GM19468 (cell line): Measurements from ENCODE around the gene DENND1B.
"Not testable (repeated sequence)": the region's sequence is repeated elsewhere in the genome, so short reads cannot be mapped to it uniquely, and the experiment has no call there.

ENCODE experiments used
- ATAC-seq: cut with Tn5 transposase; IDR thresholded peaks from one replicate; pipeline ENCODE4 v1.9.1; 2021; ENCODE audit warnings: mild to moderate bottlenecking, moderate library complexity, moderate number of reproducible peaks; ENCODE audit not compliant: unreplicated experiment; ENCODE audit errors: extremely low read depth

The DENND1B gene

GRCh38 chr1:197752652-197753164, 22.6 kb downstream of the DENND1B start:
- ATAC-seq, result not testable (repeated sequence)

- ATAC-seq, result no peak
Measured at GRCh38 chr1:197750366-197750765, 24.9 kb downstream of the DENND1B start.

- ATAC-seq, result no peak
Measured at GRCh38 chr1:197745911-197746310, 29.4 kb downstream of the DENND1B start.

- no peak for ATAC-seq
Measured at GRCh38 chr1:197744979-197745378, 30.3 kb downstream of the DENND1B start.

- no peak for ATAC-seq
Measured at GRCh38 chr1:197743578-197743977, 31.7 kb downstream of the DENND1B start.

GRCh38 chr1:197740992-197741391, 34.3 kb downstream of the DENND1B start:
- no peak for ATAC-seq

- ATAC-seq, result no peak
Measured at GRCh38 chr1:197738927-197739326, 36.4 kb downstream of the DENND1B start.

- ATAC-seq, result no peak
Measured at GRCh38 chr1:197737916-197738315, 37.4 kb downstream of the DENND1B start.

GRCh38 chr1:197736685-197737084, 38.6 kb downstream of the DENND1B start:
- ATAC-seq, result no peak

GRCh38 chr1:197735461-197735860, 39.8 kb downstream of the DENND1B start:
- no peak for ATAC-seq

GRCh38 chr1:197733324-197733723, 42.0 kb downstream of the DENND1B start:
- ATAC-seq, result no peak

- ATAC-seq, result no peak
Measured at GRCh38 chr1:197732187-197732586, 43.1 kb downstream of the DENND1B start.

- no peak for ATAC-seq
Measured at GRCh38 chr1:197731449-197731848, 43.8 kb downstream of the DENND1B start.

GRCh38 chr1:197725976-197726375, 49.3 kb downstream of the DENND1B start:
- ATAC-seq, result no peak

- ATAC-seq, result no peak
Measured at GRCh38 chr1:197725044-197725443, 50.2 kb downstream of the DENND1B start.

GRCh38 chr1:197715806-197716205, 59.5 kb downstream of the DENND1B start:
- no peak for ATAC-seq

- ATAC-seq, result no peak
Measured at GRCh38 chr1:197706601-197707000, 68.7 kb downstream of the DENND1B start.

GRCh38 chr1:197705941-197706340, 69.3 kb downstream of the DENND1B start:
- no peak for ATAC-seq

GRCh38 chr1:197700688-197701087, 74.6 kb downstream of the DENND1B start:
- ATAC-seq, result not testable (repeated sequence)

- ATAC-seq, result no peak
Measured at GRCh38 chr1:197696372-197696771, 78.9 kb downstream of the DENND1B start.

- no peak for ATAC-seq
Measured at GRCh38 chr1:197695961-197696360, 79.3 kb downstream of the DENND1B start.

GRCh38 chr1:197692965-197693364, 82.3 kb downstream of the DENND1B start:
- ATAC-seq, result no peak

- ATAC-seq, result no peak
Measured at GRCh38 chr1:197691816-197692215, 83.5 kb downstream of the DENND1B start.
